DOHH2 (cell line): Measurements from ENCODE around the gene PARG.

ENCODE experiments used
- H3F3A ChIP-seq: fragments of 200-600 bp; sonication (generic), shearing (Covaris generic); 2 replicates; pipeline ENCODE4 v1.6.0; 2016; ENCODE audit warnings: antibody characterized with exemption, mild to moderate bottlenecking; ENCODE audit not compliant: control insufficient read depth, insufficient read depth
- H3K27ac ChIP-seq: fragments of 200-600 bp; sonication (generic); 2 replicates; pipeline ENCODE4 v1.5.1; 2014; ENCODE audit warnings: low read depth, mild to moderate bottlenecking, low read length, moderate library complexity
- H3K27me3 ChIP-seq: fragments of 200-600 bp; sonication (generic); 2 replicates; pipeline ENCODE4 v1.6.1; 2014; ENCODE audit warnings: mild to moderate bottlenecking, low read length, mixed read lengths; ENCODE audit not compliant: control insufficient read depth
- H3K36me3 ChIP-seq: fragments of 200-600 bp; sonication (generic); 2 replicates; pipeline ENCODE4 v1.6.1; 2014; ENCODE audit warnings: mild to moderate bottlenecking, low read length, moderate library complexity, mixed read lengths; ENCODE audit not compliant: control insufficient read depth
- H3K4me1 ChIP-seq: fragments of 200-600 bp; sonication (generic); 2 replicates; pipeline ENCODE4 v1.6.1; 2014; ENCODE audit warnings: mild to moderate bottlenecking, low read length, mixed read lengths; ENCODE audit not compliant: control insufficient read depth
- H3K4me2 ChIP-seq: fragments of 200-600 bp; sonication (generic); 2 replicates; pipeline ENCODE4 v1.6.0; 2014; ENCODE audit warnings: mild to moderate bottlenecking, low read length, moderate library complexity
- H3K4me3 ChIP-seq: fragments of 200-600 bp; sonication (generic); 2 replicates; pipeline ENCODE4 v1.5.1; 2014; ENCODE audit warnings: mild to moderate bottlenecking, low read length, mixed read lengths
- H3K79me2 ChIP-seq: fragments of 200-600 bp; sonication (generic); 2 replicates; pipeline ENCODE4 v1.6.1; 2014; ENCODE audit warnings: mild to moderate bottlenecking, low read length, mixed read lengths; ENCODE audit not compliant: control insufficient read depth
- H3K9me2 ChIP-seq: fragments of 200-600 bp; sonication (generic); replicated peaks from 2 replicates; pipeline ENCODE4 v1.6.1; 2014; ENCODE audit warnings: mild to moderate bottlenecking, low read length, mixed read lengths; ENCODE audit not compliant: control insufficient read depth
- H3K9me3 ChIP-seq: fragments of 200-600 bp; sonication (generic); 2 replicates; pipeline ENCODE4 v1.6.1; 2014; ENCODE audit warnings: antibody characterized with exemption, low read length, mixed read lengths; ENCODE audit not compliant: control insufficient read depth, insufficient read depth
- H4K20me1 ChIP-seq: fragments of 200-600 bp; sonication (generic); 2 replicates; pipeline ENCODE4 v1.6.0; 2014; ENCODE audit warnings: low read depth, mild to moderate bottlenecking, antibody characterized with exemption, low read length, moderate library complexity; ENCODE audit not compliant: control insufficient read depth, insufficient read depth
- CTCF ChIP-seq: fragments of 200-600 bp; sonication (generic); IDR thresholded peaks from one replicate; pipeline ENCODE4 v1.5.1; 2014; ENCODE audit warnings: antibody characterized with exemption, mild to moderate bottlenecking, low read depth, low read length; ENCODE audit not compliant: poor library complexity, severe bottlenecking
- EZH2phosphoT487 ChIP-seq: fragments of 200-600 bp; sonication (generic); IDR thresholded peaks from 2 replicates; pipeline ENCODE4 v1.6.1; 2017; ENCODE audit warnings: borderline replicate concordance, mild to moderate bottlenecking, antibody characterized with exemption, low read length, moderate library complexity, mixed read lengths

The PARG gene

DNA sequence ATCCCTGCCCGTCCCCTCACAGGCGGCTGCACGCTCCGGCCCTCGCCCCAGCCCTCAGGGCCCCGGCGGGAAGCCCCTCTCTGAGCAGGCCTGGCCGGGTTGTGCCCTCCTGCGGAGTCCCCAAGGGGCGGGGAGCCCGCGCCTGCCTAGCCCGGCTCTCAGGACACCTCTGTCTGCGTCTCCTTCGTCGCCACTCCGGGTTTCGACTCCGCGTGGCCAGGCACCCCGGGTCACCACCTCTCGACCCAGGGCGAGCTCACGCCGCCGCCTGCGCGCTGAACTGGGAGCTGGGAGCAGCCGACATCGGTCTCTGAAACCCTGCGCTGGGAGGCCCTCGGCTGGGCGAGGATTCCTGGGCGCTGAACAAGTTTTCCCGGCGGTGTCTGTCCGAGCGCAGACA lies 173.5 kb downstream of the PARG start:
- H3K9me3 ChIP-seq = no peaks in the 10 kb centered on the region
- H3K27me3 ChIP-seq = no peaks in the 10 kb centered on the region
- TF ChIP-seq CTCF (no peak), EZH2phosphoT487 (no peak)
- no peaks in the 10 kb centered on the region for H3K36me3 ChIP-seq
- peaks cover 6% of the 10 kb centered on the region for H3K4me1 ChIP-seq
- no peak overlapping the region for H3K4me2 ChIP-seq
- H3F3A ChIP-seq = no peaks in the 10 kb centered on the region
- H3K27ac ChIP-seq = no peak overlapping the region
- H4K20me1 ChIP-seq = no peaks in the 10 kb centered on the region
- H3K4me3 ChIP-seq = no peak overlapping the region
- no peaks in the 10 kb centered on the region for H3K9me2 ChIP-seq
- no peaks in the 10 kb centered on the region for H3K79me2 ChIP-seq
